Stimulated activated CD4-positive, alpha-beta T cell treated with anti-CD3 and anti-CD28 coated beads, Interleukin-4, amount 100 ng/mL, for 24 hours (primary cell): ENCODE data around the gene ALOX15B.
"Not testable (repeated sequence)": the region's sequence is repeated elsewhere in the genome, so short reads cannot be mapped to it uniquely, and the experiment has no call there.

ENCODE experiments used
- DNase-seq: peaks from one replicate; pipeline ENCODE4 v3.0.0-alpha.2; 2020

The ALOX15B gene

DNA sequence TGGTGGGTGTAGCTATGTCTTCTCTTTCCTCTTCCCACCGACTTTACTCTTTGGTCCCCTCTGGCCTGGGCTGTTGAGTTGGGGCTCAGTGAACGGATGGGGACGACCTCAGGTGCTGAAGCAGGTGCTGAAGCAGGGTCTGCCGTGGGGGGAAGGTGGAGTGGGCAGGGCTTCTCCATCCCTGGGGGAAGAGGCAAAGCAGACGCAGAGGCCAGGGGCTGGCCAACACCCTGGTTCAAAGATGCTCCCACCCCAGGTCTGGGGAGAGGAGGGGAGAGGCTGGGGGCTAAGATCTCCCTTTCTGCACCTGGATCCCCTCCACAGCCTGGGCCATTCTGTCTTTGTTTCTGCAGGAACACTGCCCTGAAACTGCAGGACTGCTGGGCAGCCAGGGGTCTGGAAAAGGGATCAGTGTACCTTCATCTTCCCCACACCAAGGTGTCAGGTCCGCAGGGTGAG is 25.7 kb downstream of the ALOX15B start:
- DNase-seq, result no peak

DNA sequence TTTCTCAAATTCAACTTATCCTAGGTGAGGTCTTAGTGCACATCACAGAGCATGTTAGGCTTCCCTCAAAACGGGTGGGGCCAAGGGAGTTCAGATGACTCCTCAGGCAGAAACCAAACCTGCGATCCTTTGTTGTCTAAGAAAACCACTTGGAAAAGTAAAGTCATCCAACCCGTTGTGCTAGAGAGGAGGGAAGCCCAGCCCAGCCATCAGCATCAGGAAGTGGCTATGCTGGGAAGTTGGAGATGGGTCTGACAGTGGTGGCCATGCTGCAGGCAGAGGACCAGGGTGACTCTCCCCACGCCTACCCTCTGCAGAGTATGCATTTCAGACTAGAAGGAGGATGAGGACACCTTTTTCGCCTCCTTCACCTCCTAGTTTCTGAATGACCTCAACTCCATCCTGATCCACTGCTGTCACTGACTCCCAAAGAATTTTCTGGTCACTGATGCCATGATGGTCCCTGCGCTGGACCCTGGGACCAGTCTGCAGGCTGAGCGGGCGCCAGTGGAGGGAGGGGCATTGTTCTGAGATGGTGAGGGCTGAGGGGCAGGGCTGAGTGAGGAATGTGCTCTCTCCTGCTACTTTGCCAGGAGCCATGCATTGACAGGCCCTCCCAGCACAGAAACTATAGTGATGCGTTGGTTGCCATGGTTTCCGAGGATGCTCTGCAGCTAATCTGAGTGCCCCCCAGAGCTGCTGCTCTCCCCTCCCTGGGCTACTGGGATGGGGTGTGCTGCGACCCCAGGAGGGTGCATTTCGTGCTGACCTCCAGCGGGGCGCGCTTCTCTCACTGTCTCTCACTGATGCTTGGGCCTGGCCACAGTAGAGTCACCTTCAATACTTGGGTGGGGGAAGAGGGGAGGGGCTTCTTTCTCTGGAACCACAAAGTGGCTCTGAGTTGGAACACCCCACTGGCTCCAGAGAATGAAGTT is 28.2 kb downstream of the ALOX15B start:
- no peak for DNase-seq

DNA sequence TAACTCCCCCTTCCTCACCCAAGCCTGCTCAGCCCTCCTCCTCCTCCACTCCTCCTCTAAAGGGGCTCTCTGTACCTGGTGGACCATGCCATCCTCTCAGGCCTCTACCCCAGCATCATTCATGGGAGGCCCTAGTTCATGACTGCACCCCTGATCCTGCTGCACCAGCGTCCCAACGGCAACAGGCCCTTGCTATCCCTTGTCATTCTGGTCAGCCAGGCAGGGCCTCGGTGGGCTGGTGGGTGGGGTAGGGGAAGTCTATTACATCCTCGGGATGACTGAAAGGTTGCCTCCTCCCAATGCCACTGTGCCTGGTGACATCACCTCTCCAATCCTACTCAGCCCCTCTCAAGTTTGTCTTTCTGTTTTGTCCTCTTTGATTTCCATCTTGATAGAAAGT is 28.9 kb downstream of the ALOX15B start:
- DNase-seq, result no peak

DNA sequence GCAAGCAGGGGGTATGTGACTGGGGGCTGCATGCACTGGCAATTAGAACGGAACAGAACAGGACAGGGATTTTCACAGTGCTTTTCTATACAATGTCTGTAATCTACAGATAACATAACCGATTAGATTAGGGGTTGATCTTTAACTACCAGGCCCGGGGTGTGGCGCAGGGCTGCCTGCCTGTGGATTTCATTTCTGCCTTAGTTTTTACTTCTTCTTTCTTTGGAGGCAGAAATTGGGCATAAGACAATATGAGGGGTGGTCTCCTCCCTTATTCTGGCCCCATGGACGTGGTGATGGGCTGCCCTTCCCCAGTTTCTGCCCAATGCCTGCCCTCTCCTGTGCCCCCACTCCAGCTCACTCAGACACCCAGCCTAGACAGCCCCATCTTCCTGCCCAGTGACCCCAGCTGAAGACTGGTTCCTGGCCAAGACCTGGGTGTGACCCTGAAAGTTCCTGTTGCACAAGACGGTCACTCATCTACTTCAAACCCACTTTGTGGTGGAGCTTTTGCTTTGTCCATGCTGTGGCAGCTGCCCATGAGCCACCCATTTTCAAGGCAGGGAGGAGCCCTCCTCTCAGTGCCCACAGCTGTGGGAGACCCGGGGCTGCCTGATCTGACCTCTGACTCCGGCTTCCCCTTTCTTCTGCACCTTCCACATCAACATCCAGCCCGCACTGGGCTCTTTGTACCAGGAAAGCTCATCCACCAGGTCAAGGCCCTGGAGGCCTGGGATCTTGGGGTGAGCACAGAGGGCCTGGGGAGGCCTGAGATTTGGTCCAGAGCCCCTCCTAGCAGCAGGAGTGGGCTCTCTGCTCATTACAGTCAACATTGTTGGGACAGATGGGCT is 30.1 kb downstream of the ALOX15B start:
- DNase-seq, result no peak

DNA sequence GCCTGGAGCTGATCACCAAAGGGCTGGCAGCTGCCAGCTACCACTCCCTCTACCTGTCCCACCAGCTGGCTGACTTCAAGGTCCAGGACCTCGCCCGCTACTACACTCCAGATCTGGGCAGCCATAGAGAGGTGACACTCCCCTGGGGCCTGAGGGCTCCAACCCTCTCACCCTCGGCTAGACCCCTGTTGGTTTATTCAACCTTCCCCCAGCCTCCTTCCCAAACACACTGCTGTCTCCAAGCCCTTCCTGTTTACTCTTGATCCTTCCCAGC is 30.7 kb downstream of the ALOX15B start:
- no peak for DNase-seq

DNA sequence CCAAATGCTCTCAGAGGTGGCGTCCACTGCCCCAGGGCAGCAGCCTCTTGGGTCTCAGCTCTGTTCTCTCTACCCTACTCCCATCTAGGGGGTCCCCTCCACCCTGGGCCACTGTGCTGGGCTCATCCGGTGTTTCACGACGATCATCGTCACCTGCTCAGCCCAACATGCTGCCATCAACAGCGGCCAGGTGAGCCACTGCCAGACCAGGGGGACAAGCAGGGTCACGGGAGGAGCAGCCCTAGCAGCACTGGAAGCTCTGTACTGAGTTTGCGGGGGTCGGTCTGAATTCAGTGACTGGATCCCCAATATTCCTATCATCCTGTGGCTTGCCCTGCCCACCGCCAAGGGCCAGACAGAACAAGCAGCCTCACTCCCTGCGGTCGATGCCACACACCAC is 32.6 kb downstream of the ALOX15B start:
- DNase-seq, result no peak

DNA sequence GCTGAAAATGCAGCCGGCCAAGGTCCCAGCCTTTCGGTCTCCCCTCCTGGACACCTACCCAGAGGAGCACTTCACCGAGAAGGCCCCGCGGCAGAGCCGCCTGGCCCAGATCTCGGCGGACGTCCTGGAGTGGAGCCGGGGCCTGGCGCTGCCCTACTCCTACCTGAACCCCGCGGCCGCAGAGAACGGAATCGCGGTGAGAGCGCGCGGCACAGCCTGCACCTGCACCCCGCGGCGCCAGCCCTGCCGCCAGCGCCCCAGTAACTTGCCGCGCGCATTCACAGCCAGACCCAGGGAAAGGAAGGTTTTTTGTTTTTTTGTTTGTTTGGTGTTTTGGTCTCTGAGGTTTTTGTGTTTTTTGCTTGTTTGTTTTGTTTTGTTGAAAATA is 33.5 kb downstream of the ALOX15B start:
- DNase-seq, result no peak

DNA sequence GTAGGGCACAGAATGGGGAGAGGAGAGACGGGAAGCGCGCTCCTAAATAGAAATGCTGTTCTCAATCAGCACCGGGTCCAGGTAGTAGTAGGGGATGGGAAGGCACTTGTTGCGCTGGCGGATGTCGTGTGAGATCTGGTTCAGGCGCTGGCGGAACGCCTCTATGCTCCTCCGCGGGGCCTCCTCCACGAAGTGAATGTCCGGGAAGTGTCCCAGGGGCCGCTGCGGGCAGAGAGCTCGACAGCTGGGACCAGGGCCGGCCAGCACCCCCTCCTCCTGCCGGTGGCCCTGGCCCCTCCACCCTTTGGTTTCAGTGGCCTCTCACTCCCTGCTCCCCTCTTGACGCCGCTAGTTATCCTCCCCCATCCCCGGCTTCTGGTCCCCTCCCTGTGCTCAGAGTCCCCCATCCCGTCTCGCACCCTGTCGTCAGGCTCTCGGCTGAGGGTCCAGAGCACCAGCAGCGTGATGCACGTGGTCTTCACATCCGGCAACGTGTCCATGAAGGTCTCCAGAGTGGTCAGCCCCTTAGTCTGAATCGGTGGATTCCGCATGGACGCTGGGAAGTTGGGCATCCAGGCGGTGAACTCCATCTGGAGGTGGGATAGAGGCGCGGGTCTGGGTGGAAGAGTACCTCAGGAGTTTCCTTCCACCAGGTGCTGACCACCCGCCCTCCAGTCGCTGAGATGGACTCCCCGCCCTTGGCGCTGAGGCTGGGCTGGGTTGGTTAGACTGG is 34.0 kb downstream of the ALOX15B start:
- peak; percentile 17 for DNase-seq

DNA sequence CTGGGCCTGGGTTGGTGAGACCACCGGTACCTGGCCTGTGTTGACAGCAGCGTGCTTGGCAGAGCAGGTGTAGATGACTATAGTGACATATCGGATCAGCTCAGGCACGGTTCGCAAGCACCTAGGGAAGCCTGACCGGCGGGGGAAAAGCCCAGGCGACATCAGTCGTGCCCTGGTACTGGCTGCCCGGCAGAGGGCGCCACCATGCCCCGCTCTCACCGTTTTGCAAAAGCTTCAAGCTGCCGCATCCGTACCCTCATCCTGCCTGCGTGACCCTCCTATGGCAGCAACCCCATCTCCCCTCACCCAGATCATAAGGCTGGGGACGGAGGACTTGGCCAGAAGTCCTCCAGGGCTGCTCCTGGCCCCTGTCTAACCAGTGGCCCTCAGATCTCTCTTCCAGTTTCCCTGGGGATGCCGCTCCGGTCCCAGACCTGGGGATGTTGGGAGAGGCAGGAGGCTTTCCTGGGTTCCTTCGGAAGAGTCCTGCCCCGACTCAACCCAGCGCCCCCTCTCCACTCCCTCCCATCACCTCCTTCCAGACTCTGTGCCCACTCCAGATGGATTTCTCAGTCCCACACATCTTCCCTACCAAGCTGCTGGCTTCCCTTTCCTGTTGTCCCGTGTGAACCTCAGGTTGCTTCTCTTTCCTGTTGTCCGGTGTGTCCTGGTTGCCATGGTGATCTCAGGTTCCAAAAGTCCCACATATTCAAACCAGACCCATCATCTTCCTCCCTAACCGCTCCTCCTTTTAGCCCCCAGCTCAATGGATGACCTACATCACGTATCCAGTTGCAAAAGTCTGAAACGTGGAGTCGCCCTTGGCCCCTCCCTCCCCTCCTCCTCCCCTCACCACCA is 35.0 kb downstream of the ALOX15B start:
- DNase-seq, result peak; percentile 88

DNA sequence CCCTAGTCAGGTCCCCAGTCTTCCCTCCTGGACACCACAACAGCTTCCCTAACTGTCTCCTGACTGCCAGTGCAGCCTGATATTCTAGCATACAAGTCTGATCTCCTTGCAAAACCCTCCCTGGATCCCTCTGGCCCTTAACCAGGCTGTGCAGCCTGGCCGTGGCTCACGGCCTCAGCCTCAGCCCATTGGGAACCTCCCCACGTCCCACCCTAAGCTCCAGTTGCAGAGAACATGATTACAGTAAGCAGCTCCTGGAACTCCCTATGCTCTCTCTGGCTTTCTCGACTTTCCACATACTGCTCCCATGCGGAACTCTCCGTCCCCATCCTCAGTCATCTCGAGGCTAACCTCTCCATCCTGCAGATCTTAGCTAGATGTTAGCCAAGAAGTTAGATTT is 35.7 kb downstream of the ALOX15B start:
- no peak for DNase-seq

DNA sequence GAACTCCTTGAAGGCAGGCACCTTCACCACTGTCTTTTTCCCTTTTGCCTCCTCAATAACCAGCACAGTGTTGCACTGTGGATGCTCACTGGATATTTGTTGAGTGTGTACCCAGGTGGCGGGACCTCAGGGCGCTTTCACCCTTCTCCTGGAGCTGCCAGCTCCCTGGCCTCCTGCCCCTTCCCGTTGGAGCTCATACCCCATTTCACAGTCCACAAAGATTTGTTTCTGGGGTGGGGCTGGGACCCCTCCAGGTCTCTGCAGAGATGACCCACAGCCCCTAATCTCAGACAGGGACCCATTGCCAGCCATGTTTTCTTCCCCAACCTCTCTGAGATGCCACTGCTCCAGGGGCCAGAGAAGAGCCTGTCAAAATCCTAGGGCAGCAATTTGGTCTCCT is 36.2 kb downstream of the ALOX15B start:
- DNase-seq, result no peak

DNA sequence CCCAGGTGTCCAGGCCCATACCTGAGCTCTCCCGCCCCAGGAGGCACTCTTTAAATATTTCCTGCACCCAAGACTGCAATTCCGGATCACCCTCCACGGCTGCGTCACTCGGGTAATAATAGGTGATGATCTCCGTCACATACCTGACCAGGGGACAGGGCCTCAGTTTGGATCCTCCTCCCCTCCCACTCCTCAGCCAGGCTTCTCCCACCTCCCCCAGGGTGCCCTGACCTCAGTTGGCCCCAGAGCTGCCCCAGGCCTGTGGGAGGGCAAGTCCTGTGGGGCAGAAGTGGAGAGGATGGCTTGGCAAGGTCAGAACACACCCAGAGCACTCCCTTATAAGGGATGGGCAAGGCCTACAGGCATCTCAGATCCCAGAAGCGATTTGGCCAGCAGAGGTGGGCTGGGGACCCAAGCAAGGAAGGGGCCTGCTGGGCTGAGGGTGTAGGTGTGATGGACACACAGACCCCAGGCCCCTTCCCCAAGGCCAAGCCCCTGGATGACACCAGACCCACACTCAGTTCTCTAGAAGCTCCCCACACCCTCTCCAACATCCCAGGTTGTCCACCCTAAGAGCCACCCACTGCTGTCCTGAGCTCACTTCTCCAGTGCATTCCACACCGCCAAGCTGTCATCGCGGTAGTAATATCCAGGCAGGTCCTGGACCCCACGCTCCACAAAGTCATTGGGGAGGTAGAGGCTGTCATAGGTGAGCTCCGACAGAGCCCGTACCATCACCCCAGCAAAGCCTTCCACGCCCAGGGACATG is 36.9 kb downstream of the ALOX15B start:
- no peak for DNase-seq

DNA sequence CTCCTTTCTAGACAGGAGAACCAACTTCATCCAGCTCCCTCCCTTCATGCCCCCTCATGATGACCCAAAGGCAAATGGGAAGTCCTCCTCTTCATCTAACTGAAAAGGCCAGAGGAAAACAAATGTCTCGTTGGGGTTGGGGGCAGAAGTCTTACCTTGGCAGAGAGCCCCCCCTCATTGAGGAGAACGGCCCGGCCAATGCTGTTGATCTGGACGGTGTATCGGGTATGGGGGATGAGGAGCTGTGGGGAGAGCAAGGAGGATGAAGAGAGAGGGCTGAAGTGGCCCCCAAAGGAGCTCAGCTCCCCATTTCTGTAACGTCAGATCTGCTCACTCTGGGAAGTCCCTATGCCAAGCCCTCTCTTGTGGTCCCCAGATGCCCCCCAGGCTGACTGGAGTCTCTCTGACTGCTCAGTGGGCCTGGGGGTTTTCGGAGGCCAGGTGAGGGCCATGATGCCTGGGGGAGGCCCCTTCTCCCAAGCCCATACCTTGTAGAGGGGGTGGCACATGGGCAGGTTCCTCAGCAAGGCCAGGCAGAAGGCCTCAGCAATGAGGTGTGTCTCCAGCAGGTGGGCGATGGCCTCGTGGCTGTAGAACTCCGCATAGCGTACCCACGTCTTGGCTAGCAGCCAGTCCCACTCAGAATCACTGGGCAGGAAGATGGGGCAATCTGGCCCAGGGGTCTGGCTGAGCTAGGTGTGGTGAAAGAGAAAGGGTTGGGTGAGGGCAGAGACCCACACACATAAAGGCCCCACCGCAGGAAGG is 37.8 kb downstream of the ALOX15B start:
- no peak for DNase-seq

DNA sequence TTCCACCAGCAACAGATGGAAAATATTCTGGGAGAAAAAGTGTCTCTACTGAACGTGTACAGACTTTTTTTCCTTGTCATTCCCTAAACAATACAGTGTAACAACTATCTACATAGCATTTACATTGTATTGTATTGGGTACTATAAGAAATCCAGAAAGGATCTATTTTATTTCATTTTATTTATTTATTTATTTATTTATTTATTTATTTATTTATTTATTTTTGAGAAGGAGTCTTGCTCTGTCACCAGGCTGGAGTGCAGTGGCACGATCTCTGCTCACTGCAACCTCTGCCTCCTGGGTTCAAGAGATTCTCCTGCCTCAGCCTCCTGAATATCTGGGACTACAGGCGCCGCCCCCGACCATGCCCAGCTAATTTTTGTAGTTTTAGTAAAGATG is 39.1 kb downstream of the ALOX15B start:
- not testable (repeated sequence) for DNase-seq

DNA sequence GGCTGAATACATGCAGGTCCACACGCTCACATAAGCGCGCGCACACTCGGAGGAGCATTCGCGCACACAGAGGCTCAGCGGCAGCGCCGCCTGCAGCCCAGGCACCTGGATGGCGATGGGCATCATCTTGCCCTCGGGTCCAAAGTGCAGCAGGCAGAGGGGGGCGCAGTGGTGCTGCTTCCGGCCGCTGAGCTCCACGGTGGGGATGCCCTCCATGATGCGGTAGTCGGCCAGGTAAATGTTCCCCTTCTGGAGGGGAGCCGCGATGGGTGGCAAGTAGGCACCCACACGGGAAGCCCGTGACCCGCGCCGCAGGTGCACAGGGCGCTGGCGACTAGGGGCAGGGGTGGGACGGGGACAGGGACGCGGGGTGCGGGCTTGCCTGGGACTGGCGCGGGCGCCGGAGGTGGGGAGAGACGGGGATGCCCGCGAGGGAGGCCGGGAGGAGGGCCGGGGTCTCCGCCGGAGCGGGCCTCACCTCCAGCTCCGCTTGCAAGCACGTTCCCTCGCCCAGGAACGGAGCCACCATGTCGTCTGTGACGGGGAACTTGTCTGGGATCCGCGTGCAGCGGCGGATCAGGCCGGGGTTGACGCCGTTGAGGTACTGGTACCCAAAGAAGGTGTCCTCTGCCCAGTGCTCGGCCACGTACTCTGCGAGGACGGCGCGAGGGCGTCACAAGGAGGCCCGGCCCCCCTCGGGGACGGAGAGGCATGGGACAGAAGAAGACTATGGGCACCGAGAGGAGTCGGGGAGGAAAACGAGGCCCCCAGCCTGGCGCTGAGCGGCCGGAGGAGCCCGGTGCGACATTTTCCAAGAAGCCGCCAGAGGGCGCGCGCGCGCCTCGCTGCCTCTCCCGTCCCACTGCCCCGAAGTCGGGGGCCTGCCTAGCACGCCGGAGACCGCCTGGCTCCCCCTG is 40.7 kb downstream of the ALOX15B start:
- DNase-seq, result peak; percentile 82

DNA sequence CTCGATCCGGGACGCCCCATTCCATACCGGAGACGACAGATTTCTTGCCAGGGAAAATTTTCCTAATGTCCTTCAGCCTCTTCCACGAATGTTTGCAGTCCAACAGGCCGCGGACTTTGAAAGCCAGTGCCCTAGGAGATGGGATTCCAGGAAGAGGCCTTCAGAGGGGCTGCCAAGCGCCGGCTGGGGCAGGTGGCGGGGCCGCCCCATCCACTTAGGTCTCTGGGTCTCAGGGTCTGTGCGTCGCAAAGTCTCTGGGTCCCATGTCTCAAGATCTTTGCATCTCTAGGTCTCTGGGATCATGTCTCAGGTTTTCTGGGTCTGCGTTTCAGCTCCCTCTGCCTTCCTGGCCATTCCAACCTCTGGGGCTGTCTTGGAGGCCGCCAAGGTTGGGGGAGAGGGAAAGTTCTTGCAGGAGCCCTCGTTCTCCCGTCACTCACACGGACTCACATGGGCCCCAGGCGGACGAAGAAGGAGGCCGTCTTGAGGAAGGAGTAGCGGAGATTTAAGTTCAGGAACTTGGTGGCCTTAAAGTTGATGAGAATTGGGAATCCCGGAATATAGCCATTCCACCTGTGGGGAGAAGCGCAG is 41.4 kb downstream of the ALOX15B start:
- DNase-seq, result no peak

DNA sequence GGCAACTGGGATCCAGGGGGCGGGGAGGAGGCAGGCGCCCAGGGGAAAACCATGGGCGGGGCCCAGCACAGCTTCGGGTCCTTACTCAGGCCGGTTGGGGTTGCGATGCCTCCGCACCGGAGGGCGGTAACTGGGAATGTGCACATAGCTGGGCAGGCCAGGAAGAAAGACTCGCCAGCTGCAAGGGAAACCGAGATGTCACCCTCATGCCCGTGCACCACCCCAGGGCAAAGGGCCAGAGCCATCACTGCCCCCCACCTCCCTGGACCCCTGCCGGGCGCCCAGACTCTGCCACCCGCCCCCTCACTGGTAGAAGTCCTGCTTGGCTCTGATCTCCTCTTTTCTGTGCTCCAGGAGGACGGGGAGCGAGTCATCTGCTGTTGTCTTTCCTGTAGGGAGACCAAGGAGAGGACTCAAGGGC is 42.0 kb downstream of the ALOX15B start:
- DNase-seq, result no peak

DNA sequence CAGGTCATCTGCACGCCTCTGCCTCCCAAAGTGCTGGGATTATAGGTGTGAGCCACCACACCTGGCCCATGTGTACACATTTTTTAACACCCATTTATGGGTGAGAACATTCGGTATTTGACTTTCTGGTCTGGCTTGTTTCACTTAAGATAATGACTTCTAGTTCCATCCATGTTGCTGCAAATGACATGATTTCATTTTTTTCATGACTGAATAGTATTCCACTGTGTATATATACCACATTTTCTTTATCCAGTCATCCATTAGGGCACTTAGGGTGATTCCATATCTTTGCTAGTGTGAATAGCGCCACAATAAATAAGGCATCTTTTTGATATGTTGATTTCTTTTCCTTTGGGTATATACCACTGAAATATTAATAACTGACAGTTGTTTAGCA is 43.0 kb downstream of the ALOX15B start:
- no peak for DNase-seq

DNA sequence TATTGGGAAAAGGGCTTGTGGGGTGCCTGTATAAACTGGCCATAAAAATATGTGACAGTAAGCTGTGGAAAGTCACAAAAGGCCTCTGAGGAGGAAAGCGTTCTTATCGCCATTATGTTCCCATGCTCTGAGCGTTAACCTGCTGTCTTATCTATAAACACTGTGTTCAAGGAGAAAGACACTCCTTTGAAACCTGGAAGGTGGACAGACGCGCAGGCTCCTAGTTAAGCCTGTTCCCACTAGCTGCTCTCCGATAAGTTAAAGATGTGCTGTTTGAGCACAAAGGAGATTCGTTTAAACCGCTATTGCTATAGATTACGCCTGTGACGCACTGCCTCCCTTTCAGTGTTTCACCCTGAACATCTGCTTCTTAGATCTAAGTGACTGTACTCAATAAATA is 43.4 kb downstream of the ALOX15B start:
- DNase-seq, result no peak
